NCI-H1930 (cell line): ENCODE measurements around the gene PIK3R5.

Source experiments
- DNase-seq, 2 experiments: peaks; one replicate each; lab custom pipeline; 2025; lab: John Stamatoyannopoulos, UW

Gene PIK3R5

DNA sequence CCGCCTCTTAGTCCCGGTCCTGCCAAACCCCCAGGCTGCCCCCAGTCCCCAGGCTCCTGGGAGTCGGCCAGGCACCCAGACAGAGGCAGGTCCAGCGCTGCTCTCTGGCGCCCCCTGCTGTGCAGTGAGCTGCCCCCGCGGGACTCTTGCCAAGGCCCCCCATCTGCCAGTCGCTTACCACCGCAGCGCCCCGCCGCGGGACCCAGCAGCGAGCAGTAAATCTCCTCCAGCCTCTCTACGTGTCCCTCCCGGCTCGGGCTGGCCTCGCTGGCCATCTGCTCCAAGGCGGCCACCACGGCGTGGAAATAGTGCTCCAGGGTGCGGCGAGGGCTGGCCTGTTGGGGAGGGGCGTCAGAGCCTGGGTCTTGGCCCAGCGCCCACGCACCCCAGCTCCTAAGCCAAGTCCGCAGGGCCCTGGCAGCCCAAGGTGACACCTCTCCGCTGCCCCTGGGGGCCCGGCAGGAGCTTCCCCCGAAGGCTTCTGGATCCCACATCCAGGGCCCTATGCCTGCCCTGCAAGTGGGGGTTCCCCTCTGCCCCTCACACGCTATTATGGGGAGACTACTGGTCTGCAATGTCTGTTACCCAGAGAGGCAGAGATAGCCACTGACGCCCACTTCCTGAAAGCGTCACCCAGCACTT, 132.7 kb downstream of the PIK3R5 start:
- peak in 1 of 2 experiments; percentile 57 for DNase-seq

DNA sequence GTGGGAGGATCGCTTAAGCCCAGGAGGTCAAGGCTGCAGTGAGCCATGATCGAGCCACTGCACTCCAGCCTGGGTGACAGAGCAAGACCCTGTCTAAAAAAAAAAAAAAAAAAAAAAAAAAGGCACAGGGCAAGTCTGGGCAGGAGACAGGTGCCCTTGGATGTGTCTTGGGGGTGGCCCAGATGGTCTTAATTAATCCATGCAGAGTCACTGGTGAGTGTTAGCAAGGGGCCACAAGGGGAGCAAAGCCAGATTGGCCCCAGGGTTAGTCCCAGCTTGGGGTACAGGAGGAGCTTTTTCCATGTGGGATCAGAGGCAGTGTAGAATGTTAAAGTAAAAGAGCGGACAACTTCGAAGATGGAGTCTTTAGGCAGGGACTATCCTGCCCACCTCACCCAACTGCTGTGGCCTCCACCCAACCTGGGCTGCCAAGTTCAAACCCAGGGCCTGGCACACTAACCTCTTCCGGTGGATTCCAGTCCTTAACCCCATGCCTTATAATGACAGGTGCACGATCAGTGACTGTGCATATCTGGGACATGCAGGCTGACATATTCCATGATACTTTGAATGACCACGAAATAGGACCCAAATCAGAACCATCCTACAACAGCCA, 134.2 kb downstream of the PIK3R5 start:
- DNase-seq = no peak

DNA sequence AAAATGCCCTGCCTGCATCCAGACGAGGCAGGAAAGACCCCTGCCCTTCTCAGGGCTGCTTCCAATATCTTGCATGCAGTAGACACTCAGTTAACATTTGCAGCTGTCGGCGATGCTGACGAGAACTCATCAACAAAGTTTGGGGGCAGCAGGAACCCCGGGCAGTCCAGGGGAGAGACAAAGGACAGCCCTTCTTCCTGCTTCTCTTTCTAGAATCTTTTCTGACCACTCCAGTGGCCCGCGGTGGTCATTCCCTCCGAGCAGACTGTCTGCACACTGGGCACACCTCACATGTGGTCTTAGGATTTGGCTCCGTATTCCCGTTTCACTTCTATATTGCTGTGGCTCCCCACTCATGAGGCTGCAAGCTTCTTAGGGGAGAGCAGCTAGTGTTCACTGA, 135.4 kb downstream of the PIK3R5 start:
- no peak for DNase-seq

DNA sequence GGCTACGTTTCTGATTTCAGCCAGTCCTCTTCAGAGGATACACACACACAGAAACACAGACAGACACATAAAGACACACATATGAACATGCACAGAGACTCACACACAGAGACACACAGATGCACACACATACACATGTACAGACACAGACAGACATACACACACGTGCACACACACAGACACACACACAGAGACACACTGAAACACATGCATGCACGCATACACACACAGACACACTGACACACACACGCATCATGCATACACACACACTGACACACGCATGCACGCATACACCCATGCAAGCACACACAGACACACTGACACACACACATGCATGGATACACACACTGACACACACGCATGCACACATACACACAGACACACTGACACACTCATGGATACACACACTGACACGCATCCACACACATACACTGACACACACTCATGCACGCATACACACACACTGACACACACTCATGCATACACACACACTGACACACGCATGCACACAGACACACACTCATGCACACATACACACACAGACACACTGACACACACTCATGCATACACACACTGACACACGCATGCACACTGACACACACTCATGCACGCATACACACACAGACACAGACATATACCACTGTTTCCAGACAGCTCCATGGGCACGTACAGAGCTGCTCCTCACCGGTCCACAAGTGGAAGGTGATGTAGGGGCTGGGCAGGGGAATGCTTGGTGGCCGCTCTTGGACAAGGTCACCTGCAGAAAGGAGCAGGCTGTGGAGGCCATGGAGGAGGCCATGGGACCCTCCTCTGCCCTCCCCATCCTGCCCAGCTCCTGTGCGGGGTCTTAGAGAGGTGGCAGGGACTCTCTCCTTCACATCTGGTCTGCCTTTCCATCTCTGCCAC, 136.2 kb downstream of the PIK3R5 start:
- no peak for DNase-seq
